Measurements from ENCODE around the gene PAX7. TPM values are rescaled to one million over a fixed set of nuclear protein-coding genes. Genes with fewer than 3 reads are reported as not detected.

The PAX7 gene
- total RNA-seq, 1 experiment from 2014 or later, result 0.24 TPM

GRCh38 chr1:18736958-18737357 lies 106.3 kb downstream of the PAX7 start (continued):
- TF ChIP-seq ATF6 (CRISPR knock-in tag; IDR thresholded peaks at IDR 0.05) (no peak), ZNF317 (CRISPR knock-in tag; IDR thresholded peaks at IDR 0.05; ENCODE audit: borderline replicate concordance, low read depth) (no peak), MYBL2 (CRISPR knock-in tag; IDR thresholded peaks at IDR 0.05) (no peak)
- TF ChIP-seq, protein P1, sequence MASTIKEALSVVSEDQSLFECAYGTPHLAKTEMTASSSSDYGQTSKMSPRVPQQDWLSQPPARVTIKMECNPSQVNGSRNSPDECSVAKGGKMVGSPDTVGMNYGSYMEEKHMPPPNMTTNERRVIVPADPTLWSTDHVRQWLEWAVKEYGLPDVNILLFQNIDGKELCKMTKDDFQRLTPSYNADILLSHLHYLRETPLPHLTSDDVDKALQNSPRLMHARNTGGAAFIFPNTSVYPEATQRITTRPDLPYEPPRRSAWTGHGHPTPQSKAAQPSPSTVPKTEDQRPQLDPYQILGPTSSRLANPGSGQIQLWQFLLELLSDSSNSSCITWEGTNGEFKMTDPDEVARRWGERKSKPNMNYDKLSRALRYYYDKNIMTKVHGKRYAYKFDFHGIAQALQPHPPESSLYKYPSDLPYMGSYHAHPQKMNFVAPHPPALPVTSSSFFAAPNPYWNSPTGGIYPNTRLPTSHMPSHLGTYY (CRISPR knock-in tag; IDR thresholded peaks at IDR 0.05), result no peak
- TF ChIP-seq, protein P2, sequence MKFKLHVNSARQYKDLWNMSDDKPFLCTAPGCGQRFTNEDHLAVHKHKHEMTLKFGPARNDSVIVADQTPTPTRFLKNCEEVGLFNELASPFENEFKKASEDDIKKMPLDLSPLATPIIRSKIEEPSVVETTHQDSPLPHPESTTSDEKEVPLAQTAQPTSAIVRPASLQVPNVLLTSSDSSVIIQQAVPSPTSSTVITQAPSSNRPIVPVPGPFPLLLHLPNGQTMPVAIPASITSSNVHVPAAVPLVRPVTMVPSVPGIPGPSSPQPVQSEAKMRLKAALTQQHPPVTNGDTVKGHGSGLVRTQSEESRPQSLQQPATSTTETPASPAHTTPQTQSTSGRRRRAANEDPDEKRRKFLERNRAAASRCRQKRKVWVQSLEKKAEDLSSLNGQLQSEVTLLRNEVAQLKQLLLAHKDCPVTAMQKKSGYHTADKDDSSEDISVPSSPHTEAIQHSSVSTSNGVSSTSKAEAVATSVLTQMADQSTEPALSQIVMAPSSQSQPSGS (CRISPR knock-in tag; IDR thresholded peaks at IDR 0.05; ENCODE audit: borderline replicate concordance, low read depth), result no peak

GRCh38 chr1:18738126-18738525 lies 107.5 kb downstream of the PAX7 start:
- TF ChIP-seq, protein P3, sequence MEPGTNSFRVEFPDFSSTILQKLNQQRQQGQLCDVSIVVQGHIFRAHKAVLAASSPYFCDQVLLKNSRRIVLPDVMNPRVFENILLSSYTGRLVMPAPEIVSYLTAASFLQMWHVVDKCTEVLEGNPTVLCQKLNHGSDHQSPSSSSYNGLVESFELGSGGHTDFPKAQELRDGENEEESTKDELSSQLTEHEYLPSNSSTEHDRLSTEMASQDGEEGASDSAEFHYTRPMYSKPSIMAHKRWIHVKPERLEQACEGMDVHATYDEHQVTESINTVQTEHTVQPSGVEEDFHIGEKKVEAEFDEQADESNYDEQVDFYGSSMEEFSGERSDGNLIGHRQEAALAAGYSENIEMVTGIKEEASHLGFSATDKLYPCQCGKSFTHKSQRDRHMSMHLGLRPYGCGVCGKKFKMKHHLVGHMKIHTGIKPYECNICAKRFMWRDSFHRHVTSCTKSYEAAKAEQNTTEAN (CRISPR knock-in tag; IDR thresholded peaks at IDR 0.05), result no peak
- TF ChIP-seq AR (CRISPR knock-in tag; IDR thresholded peaks at IDR 0.05) (no peak), ZNF232 (CRISPR knock-in tag; IDR thresholded peaks at IDR 0.05) (no peak), JAZF1 (CRISPR knock-in tag; IDR thresholded peaks at IDR 0.05) (no peak), SOX15 (CRISPR knock-in tag; IDR thresholded peaks at IDR 0.05) (no peak)
- TF ChIP-seq, protein P4, sequence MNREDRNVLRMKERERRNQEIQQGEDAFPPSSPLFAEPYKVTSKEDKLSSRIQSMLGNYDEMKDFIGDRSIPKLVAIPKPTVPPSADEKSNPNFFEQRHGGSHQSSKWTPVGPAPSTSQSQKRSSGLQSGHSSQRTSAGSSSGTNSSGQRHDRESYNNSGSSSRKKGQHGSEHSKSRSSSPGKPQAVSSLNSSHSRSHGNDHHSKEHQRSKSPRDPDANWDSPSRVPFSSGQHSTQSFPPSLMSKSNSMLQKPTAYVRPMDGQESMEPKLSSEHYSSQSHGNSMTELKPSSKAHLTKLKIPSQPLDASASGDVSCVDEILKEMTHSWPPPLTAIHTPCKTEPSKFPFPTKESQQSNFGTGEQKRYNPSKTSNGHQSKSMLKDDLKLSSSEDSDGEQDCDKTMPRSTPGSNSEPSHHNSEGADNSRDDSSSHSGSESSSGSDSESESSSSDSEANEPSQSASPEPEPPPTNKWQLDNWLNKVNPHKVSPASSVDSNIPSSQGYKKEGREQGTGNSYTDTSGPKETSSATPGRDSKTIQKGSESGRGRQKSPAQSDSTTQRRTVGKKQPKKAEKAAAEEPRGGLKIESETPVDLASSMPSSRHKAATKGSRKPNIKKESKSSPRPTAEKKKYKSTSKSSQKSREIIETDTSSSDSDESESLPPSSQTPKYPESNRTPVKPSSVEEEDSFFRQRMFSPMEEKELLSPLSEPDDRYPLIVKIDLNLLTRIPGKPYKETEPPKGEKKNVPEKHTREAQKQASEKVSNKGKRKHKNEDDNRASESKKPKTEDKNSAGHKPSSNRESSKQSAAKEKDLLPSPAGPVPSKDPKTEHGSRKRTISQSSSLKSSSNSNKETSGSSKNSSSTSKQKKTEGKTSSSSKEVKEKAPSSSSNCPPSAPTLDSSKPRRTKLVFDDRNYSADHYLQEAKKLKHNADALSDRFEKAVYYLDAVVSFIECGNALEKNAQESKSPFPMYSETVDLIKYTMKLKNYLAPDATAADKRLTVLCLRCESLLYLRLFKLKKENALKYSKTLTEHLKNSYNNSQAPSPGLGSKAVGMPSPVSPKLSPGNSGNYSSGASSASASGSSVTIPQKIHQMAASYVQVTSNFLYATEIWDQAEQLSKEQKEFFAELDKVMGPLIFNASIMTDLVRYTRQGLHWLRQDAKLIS (CRISPR knock-in tag; IDR thresholded peaks at IDR 0.05; ENCODE audit: borderline replicate concordance), result no peak
- TF ChIP-seq, protein P5, sequence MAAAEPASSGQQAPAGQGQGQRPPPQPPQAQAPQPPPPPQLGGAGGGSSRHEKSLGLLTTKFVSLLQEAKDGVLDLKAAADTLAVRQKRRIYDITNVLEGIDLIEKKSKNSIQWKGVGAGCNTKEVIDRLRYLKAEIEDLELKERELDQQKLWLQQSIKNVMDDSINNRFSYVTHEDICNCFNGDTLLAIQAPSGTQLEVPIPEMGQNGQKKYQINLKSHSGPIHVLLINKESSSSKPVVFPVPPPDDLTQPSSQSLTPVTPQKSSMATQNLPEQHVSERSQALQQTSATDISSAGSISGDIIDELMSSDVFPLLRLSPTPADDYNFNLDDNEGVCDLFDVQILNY (CRISPR knock-in tag; IDR thresholded peaks at IDR 0.05), result no peak
- POLR2A ChIA-PET, result no interaction called here
- CTCF ChIA-PET, result interaction anchor here (0.7 to 1.6 kb wide), 2 partner anchors 137 to 141 kb away, joined by 4 to 6 read pairs; no protein-coding TSS in a partner anchor
- ATAC-seq (no peak), DNase-seq (ENCODE audit: low spot score) (no peak)
- H3K36me3 Mint-ChIP-seq, result no peaks in the 10 kb centered on the region
- H3K27ac Mint-ChIP-seq, result no peak overlapping the region
- peaks cover 3% of the 10 kb centered on the region; the same call in 1 of the 2 replicates for H3K4me1 Mint-ChIP-seq
- H3K4me3 Mint-ChIP-seq, result no peak overlapping the region
- no peaks in the 10 kb centered on the region for H3K9me3 Mint-ChIP-seq
- peaks cover 7% of the 10 kb centered on the region for H3K27me3 Mint-ChIP-seq (ENCODE audit: low read depth)
